Smooth muscle cell (in vitro differentiated cells): ENCODE measurements around the gene COMMD7. TPM values are rescaled to one million over a fixed set of nuclear protein-coding genes. Genes with fewer than 3 reads are reported as not detected.
"Not testable (repeated sequence)": the region's sequence is repeated elsewhere in the genome, so short reads cannot be mapped to it uniquely, and the experiment has no call there.

Experiments
- DNase-seq: peaks from one replicate; lab custom pipeline; 2025; ENCODE audit not compliant: unreplicated experiment; lab: John Stamatoyannopoulos, UW
- H2AFZ ChIP-seq: fragments of 200-600 bp; sonication (generic); 2 replicates; pipeline ENCODE4 v1.6.0; 2016; ENCODE audit warnings: antibody characterized with exemption, low read depth, mild to moderate bottlenecking
- H3F3A ChIP-seq: fragments of 200-600 bp; sonication (generic); 2 replicates; pipeline ENCODE4 v1.6.0; 2017; ENCODE audit warnings: antibody characterized with exemption, low read depth
- H3K27ac ChIP-seq: fragments of 200-600 bp; sonication (generic); 2 replicates; pipeline ENCODE4 v1.5.1; 2016; ENCODE audit warnings: low read depth, mild to moderate bottlenecking
- H3K27me3 ChIP-seq: fragments of 200-600 bp; sonication (generic); 2 replicates; pipeline ENCODE4 v1.6.1; 2016; ENCODE audit warnings: low read depth, mild to moderate bottlenecking
- H3K36me3 ChIP-seq: fragments of 200-600 bp; sonication (generic); 2 replicates; pipeline ENCODE4 v1.5.1; 2016; ENCODE audit warnings: low read depth
- H3K4me1 ChIP-seq: fragments of 200-600 bp; sonication (generic); 2 replicates; pipeline ENCODE4 v1.5.1; 2016; ENCODE audit warnings: low read depth
- H3K4me2 ChIP-seq: fragments of 200-600 bp; sonication (generic); 2 replicates; pipeline ENCODE4 v1.6.0; 2016; ENCODE audit warnings: mild to moderate bottlenecking
- H3K4me3 ChIP-seq: fragments of 200-600 bp; sonication (generic); 2 replicates; pipeline ENCODE4 v1.5.1; 2016; ENCODE audit warnings: mild to moderate bottlenecking
- H3K79me2 ChIP-seq: fragments of 200-600 bp; sonication (generic); 2 replicates; pipeline ENCODE4 v1.6.0; 2016; ENCODE audit warnings: low read depth, mild to moderate bottlenecking
- H3K9ac ChIP-seq: fragments of 200-600 bp; sonication (generic); 2 replicates; pipeline ENCODE4 v1.6.0; 2016; ENCODE audit warnings: low read depth
- H3K9me3 ChIP-seq: fragments of 200-600 bp; sonication (generic); replicated peaks from 2 replicates; pipeline ENCODE4 v1.5.1; 2016; ENCODE audit warnings: low read depth
- H4K20me1 ChIP-seq: fragments of 200-600 bp; sonication (generic); 2 replicates; pipeline ENCODE4 v1.6.0; 2016; ENCODE audit warnings: low read depth
- WGBS: methylation state at CpG from one replicate; pipeline ENCODE4 v1.1.7; 2016; ENCODE audit warnings: low lambda C conversion rate; 5-methylcytosine and 5-hydroxymethylcytosine counted together
- polyA plus RNA-seq: library from polyadenylated mRNA; unstranded; fragments of >200 nt; fragmentation: Nextera tagmentation; extraction: Ambion mirVana; gene quantifications from 2 replicates; pipeline ENCODE4 v1.2.1, GENCODE V29; 2016
- total RNA-seq: library from RNA; depleted of rRNA; stranded (reverse); fragments of >200 nt; gene quantifications from 2 replicates; pipeline ENCODE4 v1.2.3, GENCODE V29; 2014
- TF ChIP-seq, protein P1 (sequence below): fragments of 200-600 bp; sonication (generic); IDR thresholded peaks from 2 replicates; pipeline ENCODE4 v1.5.1; 2017; ENCODE audit warnings: borderline replicate concordance, mild to moderate bottlenecking, antibody characterized with exemption; ENCODE audit not compliant: insufficient read depth, poor library complexity, severe bottlenecking

The COMMD7 gene
- total and polyA plus RNA-seq, 2 experiments from 2014 or later = 29.2 to 57.6 TPM

DNA sequence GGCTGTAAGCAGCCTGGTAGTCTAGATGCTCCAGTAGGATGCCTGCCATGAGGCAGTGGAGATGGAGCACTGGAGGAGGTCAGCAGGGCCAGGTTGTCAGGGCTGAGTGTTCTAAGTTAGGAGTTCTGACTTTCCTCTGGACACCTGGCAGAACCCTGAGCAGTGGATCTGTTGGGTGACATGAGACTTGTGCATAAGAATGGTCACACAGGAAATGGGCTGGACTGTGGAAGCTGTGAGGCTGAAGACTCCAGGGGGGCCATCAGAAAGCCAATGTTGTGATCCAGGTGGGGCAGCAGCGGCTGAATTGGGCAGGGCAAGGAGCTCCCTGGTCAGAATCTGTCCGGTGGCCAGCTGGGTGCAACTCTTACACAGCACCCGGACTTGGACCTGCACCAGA, 45.7 kb downstream of the COMMD7 start:
- H3K9me3 ChIP-seq = no peaks in the 10 kb centered on the region
- 94% methylated on average over 3 of the region's 3 CpGs for WGBS
- no peaks in the 10 kb centered on the region for H4K20me1 ChIP-seq
- no peaks in the 10 kb centered on the region for H3F3A ChIP-seq
- no peak overlapping the region for H3K27ac ChIP-seq
- H2AFZ ChIP-seq = no peak overlapping the region
- H3K4me1 ChIP-seq = no peaks in the 10 kb centered on the region
- H3K36me3 ChIP-seq = peaks cover 1% of the 10 kb centered on the region
- no peaks in the 10 kb centered on the region for H3K27me3 ChIP-seq
- TF ChIP-seq, protein P1, sequence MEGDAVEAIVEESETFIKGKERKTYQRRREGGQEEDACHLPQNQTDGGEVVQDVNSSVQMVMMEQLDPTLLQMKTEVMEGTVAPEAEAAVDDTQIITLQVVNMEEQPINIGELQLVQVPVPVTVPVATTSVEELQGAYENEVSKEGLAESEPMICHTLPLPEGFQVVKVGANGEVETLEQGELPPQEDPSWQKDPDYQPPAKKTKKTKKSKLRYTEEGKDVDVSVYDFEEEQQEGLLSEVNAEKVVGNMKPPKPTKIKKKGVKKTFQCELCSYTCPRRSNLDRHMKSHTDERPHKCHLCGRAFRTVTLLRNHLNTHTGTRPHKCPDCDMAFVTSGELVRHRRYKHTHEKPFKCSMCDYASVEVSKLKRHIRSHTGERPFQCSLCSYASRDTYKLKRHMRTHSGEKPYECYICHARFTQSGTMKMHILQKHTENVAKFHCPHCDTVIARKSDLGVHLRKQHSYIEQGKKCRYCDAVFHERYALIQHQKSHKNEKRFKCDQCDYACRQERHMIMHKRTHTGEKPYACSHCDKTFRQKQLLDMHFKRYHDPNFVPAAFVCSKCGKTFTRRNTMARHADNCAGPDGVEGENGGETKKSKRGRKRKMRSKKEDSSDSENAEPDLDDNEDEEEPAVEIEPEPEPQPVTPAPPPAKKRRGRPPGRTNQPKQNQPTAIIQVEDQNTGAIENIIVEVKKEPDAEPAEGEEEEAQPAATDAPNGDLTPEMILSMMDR = no peak
- no peak overlapping the region for H3K4me3 ChIP-seq
- H3K4me2 ChIP-seq = no peak overlapping the region
- no peak overlapping the region for H3K9ac ChIP-seq
- H3K79me2 ChIP-seq = no peaks in the 10 kb centered on the region
- DNase-seq = no peak

GRCh38 chr20:32695089-32695488, 48.2 kb downstream of the COMMD7 start:
- H3K9ac ChIP-seq = no peak overlapping the region
- TF ChIP-seq, protein P1 = no peak
- H3K4me2 ChIP-seq = no peak overlapping the region
- no peak overlapping the region for H2AFZ ChIP-seq
- H3K79me2 ChIP-seq = no peaks in the 10 kb centered on the region
- no peaks in the 10 kb centered on the region for H3K4me1 ChIP-seq
- H3K27ac ChIP-seq = no peak overlapping the region
- no peaks in the 10 kb centered on the region for H3K27me3 ChIP-seq
- no peaks in the 10 kb centered on the region for H3K36me3 ChIP-seq
- DNase-seq = no peak
- H3K9me3 ChIP-seq = no peaks in the 10 kb centered on the region
- no peak overlapping the region for H3K4me3 ChIP-seq
- no peaks in the 10 kb centered on the region for H3F3A ChIP-seq
- H4K20me1 ChIP-seq = no peaks in the 10 kb centered on the region

GRCh38 chr20:32688966-32689365, 54.3 kb downstream of the COMMD7 start:
- H3K4me2 ChIP-seq, H3K27me3 ChIP-seq, H3K27ac ChIP-seq, H3K79me2 ChIP-seq, H3K9ac ChIP-seq, H3K9me3 ChIP-seq, H3F3A ChIP-seq, H3K36me3 ChIP-seq, H4K20me1 ChIP-seq, DNase-seq, H3K4me1 ChIP-seq, H2AFZ ChIP-seq, H3K4me3 ChIP-seq: not testable (repeated sequence)
- 88% methylated on average over 1 of the region's 1 CpG for WGBS

DNA sequence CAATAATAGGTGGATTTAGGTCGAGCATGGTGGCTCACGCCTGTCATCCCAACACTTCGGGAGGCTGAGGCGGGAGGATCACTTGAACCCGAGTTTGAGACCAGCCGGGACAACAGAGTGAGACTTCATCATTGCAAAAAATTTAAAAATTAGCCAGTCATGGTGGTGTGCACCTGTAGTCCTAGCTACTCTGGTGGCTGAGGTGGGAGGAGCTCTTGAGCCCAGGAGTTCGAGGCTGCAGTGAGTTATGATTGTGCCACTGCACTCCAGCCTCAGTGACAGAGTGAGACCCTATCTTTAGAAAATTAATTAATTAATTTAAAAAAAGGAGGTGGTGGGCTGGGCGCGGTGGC, 56.1 kb downstream of the COMMD7 start:
- H3K27ac ChIP-seq = no peak overlapping the region
- peaks cover 5% of the 10 kb centered on the region for H3K4me1 ChIP-seq
- H3K9me3 ChIP-seq = no peaks in the 10 kb centered on the region
- H4K20me1 ChIP-seq = no peaks in the 10 kb centered on the region
- no peak overlapping the region for H3K4me2 ChIP-seq
- TF ChIP-seq, protein P1 = no peak
- 96% methylated on average over 9 of the region's 9 CpGs for WGBS
- H3K79me2 ChIP-seq = no peaks in the 10 kb centered on the region
- no peaks in the 10 kb centered on the region for H3K36me3 ChIP-seq
- H2AFZ ChIP-seq = no peak overlapping the region
- H3K9ac ChIP-seq = no peak overlapping the region
- H3K4me3 ChIP-seq = no peak overlapping the region
- no peaks in the 10 kb centered on the region for H3K27me3 ChIP-seq
- peaks cover 4% of the 10 kb centered on the region for H3F3A ChIP-seq
- no peak for DNase-seq
